Measurements from ENCODE around the gene ST6GALNAC6. TPM values are rescaled to one million over a fixed set of nuclear protein-coding genes. Genes with fewer than 3 reads are reported as not detected.

Gene ST6GALNAC6
- total RNA-seq, 1 donor from 2014 or later: 48.9 TPM

Other genes starting within 250 kb of the ST6GALNAC6 start
- gene CFAP157, start 192.6 kb downstream of the ST6GALNAC6 start, total RNA-seq: 1.5 TPM
- 12.5 TPM for gene PTRH1, start 183.9 kb downstream of the ST6GALNAC6 start, total RNA-seq
- 0.34 TPM for gene TTC16, start 183.5 kb downstream of the ST6GALNAC6 start, total RNA-seq
- gene TOR2A, start 164.3 kb downstream of the ST6GALNAC6 start, total RNA-seq: 9.9 TPM
- gene SH2D3C, start 120.9 kb downstream of the ST6GALNAC6 start, total RNA-seq: 15.7 TPM
- gene CDK9, start 113.6 kb downstream of the ST6GALNAC6 start, total RNA-seq: 81.0 TPM
- gene FPGS, start 96.7 kb downstream of the ST6GALNAC6 start, total RNA-seq: 115 TPM
- 83.6 TPM for gene ENG, start 44.9 kb downstream of the ST6GALNAC6 start, total RNA-seq
- gene AK1, start 21.9 kb downstream of the ST6GALNAC6 start, total RNA-seq: 48.6 TPM
- gene ST6GALNAC4, start 17.4 kb upstream of the ST6GALNAC6 start, total RNA-seq: 25.8 TPM
- 3.3 TPM for gene PIP5KL1, start 31.2 kb upstream of the ST6GALNAC6 start, total RNA-seq
- gene DPM2, start 38.3 kb upstream of the ST6GALNAC6 start, total RNA-seq: 41.1 TPM
- gene EEIG1, start 81.4 kb upstream of the ST6GALNAC6 start, total RNA-seq: 99.6 TPM
- gene NAIF1, start 167.7 kb upstream of the ST6GALNAC6 start, total RNA-seq: 6.9 TPM
- 21.7 TPM for gene SLC25A25, start 168.6 kb upstream of the ST6GALNAC6 start, total RNA-seq
- gene PTGES2, start 228.1 kb upstream of the ST6GALNAC6 start, total RNA-seq: 87.8 TPM
- gene LCN2, start 249.8 kb upstream of the ST6GALNAC6 start, total RNA-seq: 143 TPM